Astrocyte of the spinal cord (primary cell): ENCODE data around the gene ALDH1L1.

Experiments used
- DNase-seq: peaks from one replicate; pipeline ENCODE4 v3.0.0; 2011; ENCODE audit warnings: low read depth, low spot score
- H3K4me3 ChIP-seq: 2 replicates; pipeline ENCODE4 v1.5.1; 2011; ENCODE audit warnings: low read depth, mild to moderate bottlenecking, low read length, moderate library complexity
- CTCF ChIP-seq: IDR thresholded peaks from 2 replicates; pipeline ENCODE4 v1.5.1; 2012; ENCODE audit warnings: low read depth, mild to moderate bottlenecking, low read length, inconsistent platforms
- in situ Hi-C: cut with HindIII; loops from 2 replicates; pipeline ENCODE4 v1.10.0; 2017; ENCODE audit warnings: low sequenced_read_pairs

ALDH1L1 gene

GRCh38 chr3:126180477-126181397, at the start of gene ALDH1L1:
TSS of gene ALDH1L1 (minus strand) at chr3:126180586. CDS start at chr3:126160979, 19,607 bp downstream.
- H3K4me3 ChIP-seq, result peak within 1 kb of the TSS; percentile 34
- in situ Hi-C loops, result no loop called here
- DNase-seq, result peak; percentile 37
- TF ChIP-seq CTCF, result no peak

GRCh38 chr3:126226374-126226773, 46.0 kb upstream of the ALDH1L1 start:
- in situ Hi-C loops, result no loop called here
- no peak for DNase-seq
- H3K4me3 ChIP-seq, result no peak overlapping the region
- no peak for TF ChIP-seq CTCF

- H3K4me3 ChIP-seq, result no peak overlapping the region
- TF ChIP-seq CTCF, result no peak
- in situ Hi-C loops, result no loop called here
- DNase-seq, result peak; percentile 19
Measured at GRCh38 chr3:126216416-126216815, 36.0 kb upstream of the ALDH1L1 start.

GRCh38 chr3:126213379-126214028, 33.1 kb upstream of the ALDH1L1 start:
- TF ChIP-seq CTCF, result no peak
- peak overlapping the region; percentile 27 for H3K4me3 ChIP-seq
- no peak for DNase-seq
- in situ Hi-C loops, result no loop called here

- H3K4me3 ChIP-seq, result peak overlapping the region; percentile 27
- peak; percentile 36 for TF ChIP-seq CTCF
- in situ Hi-C loops, result no loop called here
- peak; percentile 48 for DNase-seq
Measured at GRCh38 chr3:126212620-126213378, 32.4 kb upstream of the ALDH1L1 start.

- DNase-seq, result no peak
- no peak overlapping the region for H3K4me3 ChIP-seq
- in situ Hi-C loops, result no loop called here
- TF ChIP-seq CTCF, result no peak
Measured at GRCh38 chr3:126212250-126212619, 31.8 kb upstream of the ALDH1L1 start.
